IMR-90 (cell line): Measurements from ENCODE around the gene EPB41L2. TPM values are rescaled to one million over a fixed set of nuclear protein-coding genes. Genes with fewer than 3 reads are reported as not detected.

Experiments used
- ATAC-seq: fragments of 200-7000 bp; cut with Tn5 transposase; 2 replicates; pipeline ENCODE4 v1.9.1; 2020; ENCODE audit warnings: low read depth, mild to moderate bottlenecking, moderate library complexity
- BruUV-seq: library from RNA; stranded (reverse); fragments of 400-500 nt; replicated peaks from 2 replicates; lab custom pipeline; 2021; lab: Mats Ljungman, UMichigan
- CTCF ChIA-PET: fragments of 300-600 bp; formaldehyde crosslinking; extraction: SDS; loops from one replicate; lab custom pipeline; 2021; ENCODE audit warnings: antibody characterized with exemption; lab: Yijun Ruan, JAX
- POLR2A ChIA-PET: fragments of 300-600 bp; sonication (Branson Sonifier 250); formaldehyde crosslinking; loops from one replicate; lab custom pipeline; 2022; ENCODE audit warnings: antibody characterized with exemption; ENCODE audit not compliant: unreplicated experiment; lab: Charles Lee
- DNase-seq: peaks from one replicate; pipeline ENCODE4 v3.0.0; 2013
- H2AFZ ChIP-seq: replicated peaks from 2 replicates; pipeline ENCODE3; 2013; ENCODE audit warnings: low read length, mild to moderate bottlenecking; ENCODE audit not compliant: poor library complexity
- H2AK5ac ChIP-seq: 2 replicates; pipeline ENCODE4 v1.6.1; 2013; ENCODE audit warnings: low read depth, low read length, inconsistent platforms
- H2AK9ac ChIP-seq: replicated peaks from 2 replicates; pipeline ENCODE3; 2013; ENCODE audit warnings: mild to moderate bottlenecking, low read depth, low read length, moderate library complexity; ENCODE audit not compliant: poor library complexity
- H2BK120ac ChIP-seq: 2 replicates; pipeline ENCODE4 v1.6.1; 2013; ENCODE audit warnings: low read depth, low read length, inconsistent platforms
- H2BK15ac ChIP-seq: 3 replicates; pipeline ENCODE4 v1.6.1; 2013; ENCODE audit warnings: low read depth, low read length, inconsistent platforms
- H2BK20ac ChIP-seq: 2 replicates; pipeline ENCODE4 v1.6.1; 2013; ENCODE audit warnings: low read depth, mild to moderate bottlenecking, inconsistent platforms, low read length, moderate library complexity
- H2BK5ac ChIP-seq: 2 replicates; pipeline ENCODE4 v1.6.1; 2013; ENCODE audit warnings: mild to moderate bottlenecking, low read depth, low read length, inconsistent platforms; ENCODE audit not compliant: poor library complexity, severe bottlenecking
- H3K14ac ChIP-seq: replicated peaks from 2 replicates; pipeline ENCODE4 v1.6.1; 2013; ENCODE audit warnings: low read depth, low read length, inconsistent platforms
- H3K18ac ChIP-seq: 2 replicates; pipeline ENCODE4 v1.6.1; 2013; ENCODE audit warnings: low read depth, low read length, control low read depth
- H3K23ac ChIP-seq: 2 replicates; pipeline ENCODE4 v1.6.1; 2013; ENCODE audit warnings: low read depth, low read length, inconsistent platforms
- H3K27ac ChIP-seq: 2 replicates; pipeline ENCODE4 v1.5.1; 2013; ENCODE audit warnings: mild to moderate bottlenecking, control low read depth, low read length; ENCODE audit not compliant: insufficient read depth
- H3K27me3 ChIP-seq: 2 replicates; pipeline ENCODE4 v1.6.1; 2013; ENCODE audit warnings: low read length; ENCODE audit not compliant: control insufficient read depth, insufficient read depth
- H3K36me3 ChIP-seq: 2 replicates; pipeline ENCODE4 v1.6.1; 2013; ENCODE audit warnings: low read length, mixed read lengths; ENCODE audit not compliant: control insufficient read depth, insufficient read depth
- H3K4ac ChIP-seq: 2 replicates; pipeline ENCODE4 v1.6.1; 2013; ENCODE audit warnings: low read depth, low read length, inconsistent platforms
- H3K4me1 ChIP-seq: 2 replicates; pipeline ENCODE4 v1.6.1; 2013; ENCODE audit warnings: low read length, mixed read lengths; ENCODE audit not compliant: control insufficient read depth, insufficient read depth
- H3K4me2 ChIP-seq: 2 replicates; pipeline ENCODE4 v1.6.1; 2013; ENCODE audit warnings: low read depth, mild to moderate bottlenecking, control low read depth, low read length, moderate library complexity
- H3K4me3 ChIP-seq: 2 replicates; pipeline ENCODE4 v1.5.1; 2013; ENCODE audit warnings: low read depth, mild to moderate bottlenecking, control low read depth, low read length, moderate library complexity; ENCODE audit not compliant: insufficient read depth
- H3K56ac ChIP-seq: 2 replicates; pipeline ENCODE4 v1.6.1; 2013; ENCODE audit warnings: low read length, inconsistent platforms; ENCODE audit not compliant: insufficient read depth; ENCODE audit errors: extremely low read depth
- H3K79me1 ChIP-seq, 2 experiments: 2 replicates each; pipeline ENCODE4 v1.6.1; 2013; ENCODE audit warnings: low read length in 2 of 2, inconsistent platforms in 1 of 2, low read depth in 1 of 2
- H3K9ac ChIP-seq: 2 replicates; pipeline ENCODE4 v1.6.1; 2013; ENCODE audit warnings: low read depth, low read length, control low read depth
- H3K9me1 ChIP-seq: 2 replicates; pipeline ENCODE4 v1.6.1; 2013; ENCODE audit warnings: low read length, inconsistent platforms; ENCODE audit not compliant: insufficient read depth
- H3K9me3 ChIP-seq: 2 replicates; pipeline ENCODE4 v1.6.1; 2013; ENCODE audit warnings: low read length; ENCODE audit not compliant: control insufficient read depth, insufficient read depth
- H4K20me1 ChIP-seq: 2 replicates; pipeline ENCODE4 v1.6.1; 2013; ENCODE audit warnings: low read length, inconsistent platforms; ENCODE audit not compliant: insufficient read depth
- H4K5ac ChIP-seq: 2 replicates; pipeline ENCODE4 v1.6.1; 2013; ENCODE audit warnings: mild to moderate bottlenecking, low read depth, low read length, control low read depth
- H4K8ac ChIP-seq, 2 experiments: 2 replicates each; pipeline ENCODE4 v1.6.1; 2013; ENCODE audit warnings: low read depth in 2 of 2, low read length in 2 of 2, control low read depth in 1 of 2, inconsistent platforms in 1 of 2
- H4K91ac ChIP-seq: 2 replicates; pipeline ENCODE4 v1.6.1; 2013; ENCODE audit warnings: low read depth, low read length, inconsistent platforms; ENCODE audit not compliant: insufficient read depth
- CHD1 ChIP-seq: IDR thresholded peaks from 2 replicates; pipeline ENCODE4 v1.6.1; 2012; ENCODE audit warnings: low read depth, low read length, improper control_type of control experiment
- ELK1 ChIP-seq: fragments of 150-350 bp; IDR thresholded peaks from 2 replicates; pipeline ENCODE4 v1.6.1; 2016; ENCODE audit warnings: low read depth, mild to moderate bottlenecking, low read length, moderate library complexity, borderline replicate concordance
- FOS ChIP-seq: fragments of 150-350 bp; IDR thresholded peaks from 2 replicates; pipeline ENCODE4 v1.6.1; 2016; ENCODE audit warnings: low read depth, low read length
- MAZ ChIP-seq: IDR thresholded peaks from 2 replicates; pipeline ENCODE4 v1.6.1; 2012; ENCODE audit warnings: low read depth, mild to moderate bottlenecking, low read length, improper control_type of control experiment, moderate library complexity, borderline replicate concordance
- NFE2L2 ChIP-seq: fragments of 150-350 bp; IDR thresholded peaks from 2 replicates; pipeline ENCODE4 v1.6.1; 2016; ENCODE audit warnings: low read depth, mild to moderate bottlenecking, low read length
- RAD21 ChIP-seq: IDR thresholded peaks from 2 replicates; pipeline ENCODE4 v1.6.1; 2012; ENCODE audit warnings: low read length, improper control_type of control experiment
- RCOR1 ChIP-seq: IDR thresholded peaks from 2 replicates; pipeline ENCODE4 v1.6.1; 2012; ENCODE audit warnings: mild to moderate bottlenecking, low read length, improper control_type of control experiment; ENCODE audit not compliant: insufficient replicate concordance
- RFX5 ChIP-seq: IDR thresholded peaks from 2 replicates; pipeline ENCODE4 v1.8.0; 2012; ENCODE audit warnings: low read depth, mild to moderate bottlenecking, low read length, moderate library complexity
- WGBS, 2 experiments: methylation state at CpG; one replicate each; pipeline versions ENCODE4 v1.1.5 to v1.1.7; 2013; ENCODE audit warnings: missing lambda C conversion rate in 2 of 2; ENCODE audit not compliant: insufficient read length in 1 of 2; ENCODE audit errors: extremely low coverage in 2 of 2; 5-methylcytosine and 5-hydroxymethylcytosine counted together
- dilution Hi-C: fragments of 300-500 bp; cut with HindIII; formaldehyde crosslinking; loops from one replicate; pipeline ENCODE4 v1.14.3; 2018; ENCODE audit warnings: low sequenced_read_pairs; ENCODE audit not compliant: unreplicated experiment
- in situ Hi-C: fragments of 300-500 bp; cut with MboI; formaldehyde crosslinking; loops from 3 replicates; pipeline ENCODE4 v1.14.3; 2019; ENCODE audit warnings: low sequenced_read_pairs, inconsistent platforms, mixed read lengths
- intact Hi-C: fragments of 100-400 bp; cut with micrococcal nuclease; formaldehyde crosslinking; loops from 2 replicates; pipeline ENCODE4 v1.10.0; 2022
- polyA plus RNA-seq, 3 experiments: library from polyadenylated mRNA; depleted of rRNA; stranded (reverse); fragments of >200 nt; gene quantifications; 2 replicates each; pipeline ENCODE4 v1.2.3, GENCODE V29; 2012; ENCODE audit warnings: low replicate concordance in 1 of 3
- total RNA-seq: library from RNA; depleted of rRNA; stranded (reverse); fragments of >200 nt; gene quantifications from 2 replicates; pipeline ENCODE4 v1.2.3, GENCODE V29; 2012

The EPB41L2 gene
- total and polyA plus RNA-seq, 2 of the 4 experiments (the other 2 are of a cell fraction): 85.7 to 99.8 TPM

- in situ Hi-C loops: no loop called here
- Histone ChIP-seq H4K20me1 (0 out of 2 replicates have a peak, but pooled peaks cover 3% of the 10 kb centered on the region), H2BK120ac (peak overlapping the region; percentile 86), H3K27me3 (no peaks in the 10 kb centered on the region), H3K36me3 (0 out of 2 replicates have a peak, but pooled peaks cover 2% of the 10 kb centered on the region), H4K91ac (peak overlapping the region; percentile 88), H3K79me1 (peaks cover 40 to 62% of the 10 kb centered on the region in 2 experiments), H2AK5ac (peak overlapping the region; percentile 91; the same call in 1 of the 2 replicates), H2AFZ (peak overlapping the region; percentile 29), H3K56ac (peak overlapping the region; percentile 84), H3K14ac (peak overlapping the region; percentile 62), H3K9me1 (peaks cover 8% of the 10 kb centered on the region), H2BK5ac (peak overlapping the region; percentile 79), H3K4me1 (peaks cover 11% of the 10 kb centered on the region), H4K5ac (peak overlapping the region; percentile 15), H3K18ac (peak overlapping the region; percentile 19), H2AK9ac (peak overlapping the region; percentile 32), H3K27ac (peak overlapping the region; percentile 84), H3K23ac (peak overlapping the region; percentile 80), H3K4ac (peak overlapping the region; percentile 83), H3K9me3 (no peaks in the 10 kb centered on the region), H4K8ac (peak overlapping the region; percentile 74 to 81), H3K4me2 (peak overlapping the region; percentile 54), H3K9ac (peak overlapping the region; percentile 46), H3K4me3 (no peak overlapping the region), H2BK20ac (peak overlapping the region; percentile 96), H2BK15ac (peak overlapping the region; percentile 76)
- TF ChIP-seq RAD21 (no peak), CHD1 (no peak), FOS (no peak), RCOR1 (no peak), RFX5 (no peak), NFE2L2 (no peak), MAZ (no peak), ELK1 (no peak)
- no TSS peak for BruUV-seq
- peak; percentile 78 for ATAC-seq
- intact Hi-C loops: loop anchor here (2.0 kb wide), 1 partner anchor 31 kb away; no protein-coding TSS in a partner anchor
- 19% methylated on average over 3 of the region's 7 CpGs; no CpG with 5 or more reads in 1 of the 2 experiments for WGBS, 2 experiments
- ChIA-PET POLR2A (no interaction called here), CTCF (interaction anchor here (0.6 kb wide), 1 partner anchor 34 kb away, joined by 3 read pairs; no protein-coding TSS in a partner anchor)
- DNase-seq: peak; percentile 65
- dilution Hi-C loops: no loop called here
These were observed 33.3 kb downstream of the EPB41L2 start for GRCh38 chr6:131029626-131030297.
